GM10266 (cell line): Measurements from ENCODE around the gene NXN.

ENCODE experiments used
- DNase-seq: peaks from one replicate; pipeline ENCODE4 v3.0.0; 2012; ENCODE audit errors: extremely low spot score
- TF ChIP-seq, protein P1 (sequence below): IDR thresholded peaks from 2 replicates; pipeline ENCODE4 v1.5.1; 2012; ENCODE audit warnings: mild to moderate bottlenecking, low read depth; ENCODE audit not compliant: control insufficient read depth, insufficient read depth; ENCODE audit errors: missing control alignments

The NXN gene

DNA sequence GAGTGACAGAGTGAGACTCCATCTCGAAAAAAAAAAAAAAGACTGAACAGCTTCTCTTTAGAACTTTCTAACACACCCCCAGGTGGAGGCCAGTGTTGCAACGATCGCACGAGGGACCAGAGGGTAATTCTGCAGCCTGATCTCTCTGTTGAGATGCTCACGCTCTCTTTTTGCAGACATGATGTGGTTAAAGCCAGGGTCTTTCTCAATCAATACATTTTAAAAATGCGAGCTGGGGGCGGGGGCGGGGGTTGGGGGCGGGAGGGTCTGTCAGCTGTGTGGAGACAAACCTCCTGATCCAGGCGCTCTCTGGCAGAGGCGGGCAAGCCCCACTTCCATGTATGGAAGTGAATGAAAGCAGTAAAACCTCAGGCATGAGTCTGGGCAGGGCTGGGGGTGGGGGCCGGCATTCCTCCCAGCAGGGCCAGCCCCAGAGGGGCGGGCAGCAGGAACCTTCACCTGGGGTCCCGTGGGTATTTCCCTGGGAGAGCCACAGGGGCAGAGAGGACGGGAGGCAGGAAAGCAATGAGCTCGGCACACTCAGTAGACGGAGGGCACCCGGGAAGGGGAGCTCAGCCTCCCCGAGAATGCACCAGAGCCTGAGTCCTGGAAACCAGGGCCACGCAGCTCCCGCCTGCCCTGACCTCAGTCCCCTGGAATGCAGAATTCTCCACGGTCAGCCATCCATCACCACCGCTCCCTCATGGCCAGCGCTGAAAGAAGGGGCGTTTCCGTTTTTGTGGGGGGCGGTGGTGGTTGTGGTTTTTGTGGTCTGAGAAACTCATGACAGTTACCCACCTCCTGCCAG is 28.0 kb downstream of the NXN start:
- TF ChIP-seq, protein P1, sequence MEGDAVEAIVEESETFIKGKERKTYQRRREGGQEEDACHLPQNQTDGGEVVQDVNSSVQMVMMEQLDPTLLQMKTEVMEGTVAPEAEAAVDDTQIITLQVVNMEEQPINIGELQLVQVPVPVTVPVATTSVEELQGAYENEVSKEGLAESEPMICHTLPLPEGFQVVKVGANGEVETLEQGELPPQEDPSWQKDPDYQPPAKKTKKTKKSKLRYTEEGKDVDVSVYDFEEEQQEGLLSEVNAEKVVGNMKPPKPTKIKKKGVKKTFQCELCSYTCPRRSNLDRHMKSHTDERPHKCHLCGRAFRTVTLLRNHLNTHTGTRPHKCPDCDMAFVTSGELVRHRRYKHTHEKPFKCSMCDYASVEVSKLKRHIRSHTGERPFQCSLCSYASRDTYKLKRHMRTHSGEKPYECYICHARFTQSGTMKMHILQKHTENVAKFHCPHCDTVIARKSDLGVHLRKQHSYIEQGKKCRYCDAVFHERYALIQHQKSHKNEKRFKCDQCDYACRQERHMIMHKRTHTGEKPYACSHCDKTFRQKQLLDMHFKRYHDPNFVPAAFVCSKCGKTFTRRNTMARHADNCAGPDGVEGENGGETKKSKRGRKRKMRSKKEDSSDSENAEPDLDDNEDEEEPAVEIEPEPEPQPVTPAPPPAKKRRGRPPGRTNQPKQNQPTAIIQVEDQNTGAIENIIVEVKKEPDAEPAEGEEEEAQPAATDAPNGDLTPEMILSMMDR = no peak

DNA sequence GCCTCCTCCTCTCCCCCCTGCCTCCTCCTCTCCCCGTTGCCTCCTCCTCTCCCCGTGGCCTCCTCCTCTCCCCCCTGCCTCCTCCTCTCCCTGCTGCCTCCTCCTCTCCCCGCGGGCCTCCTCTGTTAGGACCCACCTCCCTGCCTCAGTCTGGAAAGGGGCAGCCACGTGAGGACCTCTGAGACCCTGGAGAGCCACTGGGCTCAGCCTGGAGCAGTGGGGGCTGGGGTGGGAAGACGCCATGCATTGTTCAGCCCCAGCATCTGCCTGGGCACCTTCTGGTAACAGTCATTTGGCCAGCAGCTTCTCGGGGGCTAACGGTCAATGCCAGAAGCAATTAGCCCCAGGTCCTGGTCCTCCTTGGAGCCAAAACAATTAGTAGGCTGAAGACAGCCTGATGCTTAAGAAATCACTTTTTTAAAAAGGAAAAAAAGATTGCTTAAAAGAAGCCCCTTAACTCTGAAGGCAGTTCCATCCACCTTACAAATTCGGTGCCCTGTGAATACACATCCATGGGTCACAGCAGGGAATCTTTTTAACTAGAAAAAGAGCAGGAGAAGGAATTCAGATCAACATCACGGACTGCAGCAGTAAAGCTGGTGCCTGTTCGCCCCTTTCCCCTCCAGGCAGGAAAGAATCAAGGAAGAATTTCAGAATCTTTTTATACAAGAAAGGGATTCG is 29.8 kb downstream of the NXN start:
- TF ChIP-seq, protein P1 = no peak
- no peak for DNase-seq

More for the DNA sequence above, 28.0 kb downstream of the NXN start:
- DNase-seq = no peak

DNA sequence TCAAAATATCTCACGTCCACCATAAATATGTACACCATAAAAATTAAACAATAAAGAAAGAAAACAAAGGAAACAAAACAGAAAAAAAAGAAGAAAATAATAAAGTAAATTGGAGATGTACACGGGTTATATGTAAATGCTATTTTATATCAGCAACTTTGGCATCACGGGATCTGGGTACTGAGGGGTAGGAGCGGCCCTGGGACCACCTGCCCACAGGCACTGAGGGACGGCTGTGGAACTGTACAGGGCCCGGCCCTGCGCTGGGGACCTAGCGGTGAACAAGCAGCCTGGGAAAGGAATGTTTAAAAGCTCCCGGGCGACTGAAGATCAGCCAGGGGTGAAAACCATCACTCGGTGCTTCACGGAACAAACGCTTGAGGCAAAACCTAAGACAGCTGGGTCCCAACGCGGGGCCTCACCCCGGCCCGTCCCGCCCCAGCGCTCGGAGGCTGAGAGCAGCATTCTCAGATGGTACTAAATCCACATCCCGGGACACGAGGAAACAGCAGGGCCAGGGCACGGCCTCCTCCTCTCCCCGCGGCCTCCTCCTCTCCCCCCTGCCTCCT is 31.2 kb downstream of the NXN start:
- TF ChIP-seq, protein P1 = no peak

DNA sequence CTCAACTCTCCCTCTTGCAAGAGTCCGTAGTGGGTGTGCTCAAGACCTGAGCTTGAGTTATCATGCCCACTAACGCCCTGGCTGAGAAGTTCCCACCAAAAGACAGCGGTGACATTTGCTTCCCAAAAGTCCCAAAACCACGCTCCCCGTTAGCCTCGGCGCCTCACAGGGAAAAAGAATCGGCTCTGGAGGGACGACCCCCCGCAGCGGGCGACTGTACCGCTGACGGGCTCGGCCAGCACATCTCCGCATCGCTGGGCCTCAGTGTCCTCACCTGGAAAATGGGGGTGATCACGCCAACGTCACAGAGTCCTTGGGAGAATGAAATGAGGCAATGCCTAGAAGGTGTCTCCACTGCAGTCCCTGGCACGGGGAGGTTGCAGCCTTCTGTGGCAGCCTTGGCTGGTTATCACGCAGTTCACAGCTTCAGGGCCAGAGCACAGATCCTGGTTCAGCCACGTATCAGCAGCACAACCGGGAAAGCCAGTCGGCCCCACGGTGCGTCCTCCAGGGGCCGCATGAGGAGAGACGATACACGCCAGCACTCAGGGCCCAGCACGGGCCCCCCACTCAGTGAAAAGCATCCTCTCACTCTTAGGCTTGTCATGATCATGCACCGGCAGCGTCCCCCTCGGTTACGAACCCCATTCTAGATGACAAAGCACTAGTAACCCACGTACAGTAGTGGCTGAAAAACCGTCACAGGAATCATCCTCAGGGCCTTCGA is 32.9 kb downstream of the NXN start:
- DNase-seq = no peak
- TF ChIP-seq, protein P1 = no peak

More for the DNA sequence above, 31.2 kb downstream of the NXN start:
- no peak for DNase-seq

DNA sequence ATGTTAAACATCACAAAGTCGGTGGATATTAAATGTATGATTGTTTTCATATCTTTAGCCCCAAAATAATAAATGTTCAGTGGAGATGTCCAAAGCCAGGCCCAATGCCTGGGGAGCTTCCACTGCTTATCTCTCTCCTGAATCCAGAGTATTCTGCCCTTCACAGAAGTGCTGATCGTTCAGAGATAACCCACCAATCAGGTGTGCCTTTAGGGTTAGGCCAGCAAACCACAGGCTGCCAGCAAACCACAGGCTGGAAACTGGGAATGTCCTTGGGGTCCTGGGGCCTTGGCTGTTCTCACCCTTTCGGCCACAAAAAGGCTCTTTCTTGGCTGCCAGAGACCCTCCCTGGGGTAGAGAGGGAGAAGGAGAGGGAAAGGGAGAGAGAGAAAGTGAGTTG is 33.9 kb downstream of the NXN start:
- DNase-seq = no peak
- TF ChIP-seq, protein P1 = no peak

DNA sequence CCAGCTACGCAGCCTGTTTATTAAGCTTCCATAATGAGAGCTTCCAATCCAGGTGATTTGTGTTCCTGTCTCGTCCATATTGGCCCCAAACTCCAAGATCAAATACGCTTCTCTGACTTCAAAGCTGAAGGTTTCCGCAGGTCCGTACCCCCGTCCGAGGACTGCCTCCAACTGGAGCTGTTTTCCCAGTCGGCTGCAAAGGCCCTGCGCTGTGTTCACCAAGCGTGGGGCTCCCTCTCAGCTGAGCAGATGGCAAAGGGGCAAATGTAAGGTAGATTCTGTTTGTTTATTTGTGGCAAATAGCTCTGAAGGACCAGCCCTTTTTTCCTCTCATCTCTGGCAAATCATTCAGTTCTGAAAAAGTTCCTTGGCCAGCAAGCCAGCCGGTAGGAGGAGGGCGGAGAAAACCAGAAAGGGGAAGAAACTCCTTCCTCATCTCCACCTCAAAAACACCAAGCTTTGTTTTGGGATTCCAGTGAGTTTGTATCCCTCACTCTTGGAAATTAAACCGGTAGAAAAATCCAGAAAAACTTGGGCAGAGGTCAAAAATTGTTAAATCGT is 35.2 kb downstream of the NXN start:
- TF ChIP-seq, protein P1 = no peak
- DNase-seq = no peak
